Sciatic nerve (tissue), 2 donors: ENCODE results near the gene OTOP3. TPM values are rescaled to one million over a fixed set of nuclear protein-coding genes. Genes with fewer than 3 reads are reported as not detected.
"Not testable (repeated sequence)": the region's sequence is repeated elsewhere in the genome, so short reads cannot be mapped to it uniquely, and the experiment has no call there.

Experiments
- ATAC-seq: fragments of 200-7000 bp; cut with Tn5 transposase; one replicate; pipeline ENCODE4 v1.9.1; 2020; ENCODE audit warnings: mild to moderate bottlenecking, moderate library complexity
- DNase-seq: peaks from one replicate; pipeline ENCODE4 v3.0.0-alpha.2; 2020; ENCODE audit warnings: low spot score
- intact Hi-C: fragments of 100-400 bp; cut with DNase I; formaldehyde crosslinking; loops from one replicate; pipeline ENCODE4 v1.14.2; 2022
- total RNA-seq: library from RNA; stranded (reverse); fragmentation: NEBNext Ultra II Directional; extraction: Animal tissue kit (Norgen Biotek cat#: 25700); gene quantifications from one replicate; pipeline ENCODE4 v1.2.1, GENCODE V29; 2021
- donor health status: DM: no; HTN: no; CAD: no.
- donor health status: DM: no; HTN: no; CAD: no.

The OTOP3 gene
- total RNA-seq, 1 donor from 2014 or later: not detected

- not testable (repeated sequence) for DNase-seq, ATAC-seq
- intact Hi-C loops: loop anchor here (10.0 kb wide), 1 partner anchor 1123 kb away; no protein-coding TSS in a partner anchor
These were observed 24.3 kb upstream of the OTOP3 start for GRCh38 chr17:74911423-74911822.

DNA sequence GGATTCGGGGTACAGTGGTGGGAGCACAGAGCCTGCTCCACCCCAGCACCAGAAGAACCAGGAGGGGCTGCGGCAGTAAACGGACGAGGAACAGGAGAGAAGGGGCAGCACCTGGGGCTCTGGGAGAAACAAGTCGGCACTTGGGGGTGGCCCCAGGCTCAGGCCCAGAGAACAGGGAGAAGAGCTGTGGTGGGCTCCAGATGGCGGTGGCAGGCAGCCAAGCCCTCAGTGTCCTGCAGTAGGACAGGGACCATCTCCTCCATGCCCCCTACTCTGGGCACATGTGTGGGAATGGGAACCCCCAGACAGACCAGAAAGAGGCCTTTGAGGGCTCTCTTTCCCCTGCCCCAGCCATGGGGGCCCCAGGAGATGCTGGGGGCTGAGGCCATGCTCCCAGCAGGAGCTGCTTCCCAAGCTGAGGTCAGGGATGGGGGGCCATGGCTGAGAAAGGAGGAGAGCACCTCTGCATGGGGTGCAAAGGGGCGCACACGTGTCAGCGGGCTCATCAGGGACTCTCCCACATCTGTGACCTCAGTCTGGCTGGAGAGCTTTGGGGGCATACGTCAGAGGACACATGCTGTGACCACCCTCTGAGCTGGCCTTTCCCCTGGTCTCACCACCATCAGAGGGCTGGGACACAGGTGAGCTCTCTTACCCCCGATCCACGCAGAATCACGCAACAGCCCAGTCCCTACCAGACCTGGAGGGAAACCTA lies 19.4 kb upstream of the OTOP3 start:
- DNase-seq: no peak
- ATAC-seq: no peak
- intact Hi-C loops: loop anchor here (10.0 kb wide), 1 partner anchor 1119 kb away; no protein-coding TSS in a partner anchor

DNA sequence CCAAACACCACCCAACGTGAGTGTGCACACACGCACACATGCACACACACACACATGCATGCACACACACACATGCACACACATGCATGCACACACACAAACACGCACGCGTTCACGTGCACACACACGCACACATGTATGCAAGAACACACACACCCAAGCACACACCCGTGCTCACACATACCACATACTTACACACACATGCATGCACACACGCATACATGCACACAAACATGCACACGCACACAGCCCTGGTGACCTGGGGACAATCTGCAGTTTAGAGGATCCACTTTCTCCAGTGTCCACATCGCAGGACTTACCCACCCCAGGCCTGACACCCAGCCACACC lies 18.9 kb upstream of the OTOP3 start:
- DNase-seq (no peak), ATAC-seq (no peak)
- intact Hi-C loops: loop anchor here (10.0 kb wide), 1 partner anchor 1118 kb away; no protein-coding TSS in a partner anchor

DNA sequence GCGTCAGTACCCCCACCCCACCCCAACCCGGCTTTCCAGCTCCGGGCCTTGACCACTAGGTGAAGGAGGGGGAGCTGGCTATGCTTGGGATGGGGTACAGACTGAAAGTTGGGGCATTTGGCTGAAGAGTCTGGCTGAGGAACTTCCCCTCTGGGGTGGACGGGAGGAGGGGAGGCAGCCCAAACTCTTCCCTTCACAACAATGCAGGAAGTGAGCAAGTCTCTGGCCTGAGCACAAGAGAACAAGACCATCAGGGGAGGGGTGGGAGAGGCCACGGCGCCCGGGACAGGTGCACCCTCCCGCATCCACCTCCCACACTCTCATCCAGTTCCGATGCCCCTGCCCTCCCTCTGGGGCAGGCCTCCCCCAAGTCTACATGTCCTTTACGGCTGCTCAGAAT lies 18.3 kb upstream of the OTOP3 start:
- no peak for ATAC-seq
- no peak for DNase-seq
- intact Hi-C loops: loop anchor here (10.0 kb wide), 1 partner anchor 1117 kb away; no protein-coding TSS in a partner anchor

DNA sequence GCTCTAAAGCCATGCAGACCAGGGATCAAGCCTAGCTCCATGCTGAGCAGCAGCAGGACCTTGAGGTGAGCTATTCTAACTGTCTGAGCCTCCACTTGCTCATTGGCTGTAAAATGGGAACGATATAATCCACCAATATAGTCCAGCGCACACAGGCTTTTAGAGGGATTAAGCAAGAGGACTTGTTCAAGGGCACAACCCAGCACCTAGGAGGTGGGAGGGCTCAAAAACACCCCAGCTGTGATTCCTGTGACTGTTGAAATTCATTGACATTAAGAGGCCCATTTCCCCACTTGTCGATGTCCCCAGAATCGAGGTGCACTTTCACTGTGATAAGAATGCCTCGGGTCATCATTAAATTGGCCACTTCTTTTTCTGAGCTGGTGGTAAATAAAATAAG lies 16.8 kb upstream of the OTOP3 start:
- intact Hi-C loops: loop anchor here (10.0 kb wide), 1 partner anchor 1116 kb away; no protein-coding TSS in a partner anchor
- DNase-seq: no peak
- no peak for ATAC-seq

DNA sequence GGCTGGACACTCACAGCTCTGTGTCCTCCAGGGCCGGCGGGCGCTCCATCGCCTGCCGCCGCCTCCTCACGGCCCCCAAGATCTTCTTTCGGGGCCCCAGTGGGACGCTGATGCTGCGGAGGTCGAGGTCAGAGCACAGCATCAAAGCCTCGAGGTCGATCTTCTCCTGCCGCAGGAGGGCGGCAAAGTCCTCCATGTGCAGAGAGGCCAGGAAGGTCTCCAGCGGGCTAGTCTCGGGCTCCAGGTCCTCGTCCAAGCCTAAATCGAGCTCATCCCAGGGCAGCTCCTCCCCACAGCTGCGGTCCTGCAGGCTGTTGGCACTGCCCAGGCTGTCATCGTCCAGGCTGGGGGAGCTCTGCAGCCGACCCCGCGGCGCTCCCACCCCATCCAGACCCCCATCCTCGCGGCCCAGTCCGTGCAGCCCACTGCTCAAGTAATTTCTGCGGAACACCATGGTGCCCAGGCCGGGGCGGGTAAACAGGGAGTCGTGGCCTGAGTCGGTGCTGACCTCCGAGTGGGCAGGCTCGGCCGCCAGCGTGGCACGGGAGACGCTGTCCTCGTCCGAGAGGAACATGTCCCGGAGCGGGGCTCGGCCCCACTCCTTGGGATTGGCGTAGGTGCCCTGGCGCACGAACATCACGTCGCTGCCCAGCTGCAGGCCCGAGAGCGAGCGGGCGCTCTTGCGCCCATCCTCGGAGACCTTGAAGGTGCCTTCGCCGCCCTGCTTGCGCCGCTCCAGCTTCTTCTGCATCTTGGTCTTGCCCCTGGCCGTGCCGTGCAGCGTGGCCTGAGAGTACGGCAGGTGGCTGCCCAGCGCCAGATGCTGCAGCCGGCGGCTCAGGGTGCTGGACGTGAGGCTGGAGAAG lies 16.0 kb upstream of the OTOP3 start:
- intact Hi-C loops: loop anchor here (10.0 kb wide), 1 partner anchor 1115 kb away; no protein-coding TSS in a partner anchor
- DNase-seq (no peak), ATAC-seq (no peak)

GRCh38 chr17:74920306-74920620 lies 15.4 kb upstream of the OTOP3 start:
- intact Hi-C loops: no loop called here
- ATAC-seq (no peak), DNase-seq (no peak)

DNA sequence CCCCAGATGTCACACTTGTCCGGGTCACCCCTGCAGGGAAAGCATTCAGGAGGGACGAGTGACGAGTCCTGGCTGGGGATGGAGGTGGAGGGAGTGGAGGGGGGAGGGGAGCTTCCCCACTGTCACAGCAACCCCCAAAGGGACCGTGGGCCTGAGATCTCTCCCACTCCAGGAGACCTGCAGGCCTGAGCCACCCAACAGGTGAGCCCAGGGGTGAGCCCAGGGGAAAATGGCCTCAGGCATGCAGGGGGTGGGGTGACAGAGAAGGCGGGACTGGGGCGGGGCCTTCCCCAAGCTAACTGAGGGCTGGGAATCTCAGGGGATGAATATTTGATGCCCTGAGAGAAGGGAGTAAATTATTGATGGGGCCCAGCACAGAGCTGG lies 15.1 kb upstream of the OTOP3 start:
- ATAC-seq: no peak
- DNase-seq: no peak
- intact Hi-C loops: no loop called here

DNA sequence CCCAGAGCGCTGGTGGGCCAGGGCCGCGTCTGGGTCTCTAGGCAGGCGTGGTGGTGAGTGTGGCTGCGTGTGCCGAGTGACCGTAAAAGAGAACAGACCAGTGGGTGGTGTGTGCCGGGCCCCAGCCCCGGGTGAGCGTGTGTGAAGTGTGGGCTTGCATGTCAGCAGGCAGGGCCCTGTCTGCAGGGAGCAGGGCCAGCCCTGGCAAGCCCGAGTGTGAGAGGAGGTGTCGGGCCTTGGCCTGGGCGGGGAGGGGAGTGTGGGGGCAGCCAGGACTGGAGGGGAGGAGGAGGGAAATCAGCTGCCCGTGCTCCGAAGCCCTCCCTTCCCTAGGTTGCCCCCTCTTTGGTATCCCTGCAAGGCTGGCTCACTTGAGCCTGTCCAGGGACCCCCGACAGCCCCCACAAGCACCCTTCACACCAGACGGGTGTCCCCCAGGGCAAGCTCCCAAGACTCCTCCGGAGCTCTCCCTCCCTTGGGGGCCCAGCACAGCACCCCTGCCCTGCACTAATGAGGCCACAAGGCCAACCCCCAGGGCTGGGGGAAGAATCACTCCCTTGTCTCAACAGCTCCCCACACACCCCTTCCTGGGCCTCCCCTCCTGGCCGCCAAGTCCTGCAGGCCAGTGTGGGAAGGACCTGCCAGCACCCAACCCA lies 14.5 kb upstream of the OTOP3 start:
- intact Hi-C loops: no loop called here
- no peak for DNase-seq
- ATAC-seq: no peak

DNA sequence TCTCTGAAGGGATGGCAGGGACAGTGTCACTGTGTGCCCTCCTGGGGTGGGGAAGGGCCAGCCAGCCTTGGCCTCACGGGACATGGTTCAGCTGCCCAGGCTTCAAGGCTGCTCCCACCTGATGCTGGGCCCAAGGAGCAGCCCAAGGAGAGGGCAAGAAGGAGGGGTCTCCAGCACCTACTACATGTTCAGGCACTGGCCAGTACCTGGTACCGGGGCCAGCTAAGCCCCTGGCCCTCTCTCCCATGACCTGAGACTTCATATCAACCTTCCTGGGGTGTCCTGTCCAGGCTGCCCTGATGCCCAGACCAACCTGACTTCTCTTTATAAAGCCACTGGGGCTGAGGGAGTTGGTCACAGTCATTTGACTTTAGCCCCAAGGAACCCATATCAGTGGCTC lies 13.9 kb upstream of the OTOP3 start:
- ATAC-seq (no peak), DNase-seq (no peak)
- intact Hi-C loops: no loop called here

- intact Hi-C loops: no loop called here
- ATAC-seq: no peak
- no peak for DNase-seq
These were observed 13.5 kb upstream of the OTOP3 start for GRCh38 chr17:74922172-74922571.

- no peak for DNase-seq
- intact Hi-C loops: no loop called here
- ATAC-seq: peak; percentile 18
These were observed 12.8 kb upstream of the OTOP3 start, which contains the start of gene USH1G for GRCh38 chr17:74922694-74923537. TSS of gene USH1G (minus strand) at chr17:74923255. CDS start at chr17:74923073, 182 bp downstream.

GRCh38 chr17:74923538-74924249 lies 12.0 kb upstream of the OTOP3 start:
- ATAC-seq: peak; percentile 55
- DNase-seq: peak; percentile 82
- intact Hi-C loops: no loop called here

DNA sequence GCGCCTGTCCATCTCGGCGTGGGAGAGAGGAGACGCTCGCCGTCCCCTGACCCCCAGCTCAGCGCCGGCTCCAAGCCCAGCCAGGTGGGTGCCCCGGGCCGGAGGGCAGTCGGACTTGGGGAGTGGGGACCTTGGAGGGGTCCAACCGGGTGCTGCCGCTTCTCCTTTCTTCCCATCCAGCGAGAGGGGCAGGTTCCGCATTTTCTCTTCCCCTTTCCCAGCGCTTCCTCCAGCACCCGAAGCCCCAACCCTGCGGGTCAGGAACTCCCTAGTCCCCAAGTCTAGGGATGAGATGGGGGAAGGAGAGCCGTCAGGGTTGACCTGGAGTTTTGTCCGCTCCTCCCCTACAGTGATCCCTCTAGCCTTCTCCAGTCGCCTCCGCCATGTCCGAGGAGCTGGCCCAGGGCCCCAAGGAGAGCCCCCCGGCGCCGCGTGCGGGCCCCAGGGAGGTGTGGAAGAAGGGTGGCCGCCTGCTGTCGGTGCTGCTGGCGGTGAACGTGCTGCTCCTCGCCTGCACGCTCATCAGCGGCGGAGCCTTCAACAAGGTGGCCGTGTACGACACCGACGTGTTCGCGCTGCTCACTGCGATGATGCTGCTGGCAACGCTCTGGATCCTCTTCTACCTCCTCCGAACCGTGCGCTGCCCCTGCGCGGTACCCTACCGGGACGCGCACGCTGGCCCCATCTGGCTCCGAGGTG lies 11.3 kb upstream of the OTOP3 start, which contains the start of gene OTOP2:
Gene OTOP2 (plus strand): TSS at position 24 of the 699 bp plus-strand sequence. CDS start 360 bp downstream, at position 384.
- DNase-seq (no peak), ATAC-seq (peak; percentile 30)
- intact Hi-C loops: no loop called here

DNA sequence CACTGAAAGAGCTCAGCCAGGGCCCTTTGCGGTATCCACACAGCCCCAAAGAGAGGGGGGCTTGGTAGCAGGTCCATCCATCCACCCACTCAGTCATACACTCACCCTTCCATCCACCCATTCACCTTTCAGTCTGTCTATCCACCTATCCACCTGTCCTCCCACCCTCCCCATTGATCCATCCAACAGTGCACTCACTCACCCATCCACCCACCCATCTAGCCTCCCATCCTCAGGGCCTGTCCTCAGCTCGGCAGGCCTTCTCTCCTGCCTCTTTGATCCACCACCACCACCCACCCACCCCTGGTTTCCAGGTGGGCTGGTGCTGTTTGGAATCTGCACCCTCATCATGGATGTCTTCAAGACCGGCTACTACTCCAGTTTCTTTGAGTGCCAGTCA lies 10.5 kb upstream of the OTOP3 start:
- ATAC-seq: no peak
- intact Hi-C loops: no loop called here

DNA sequence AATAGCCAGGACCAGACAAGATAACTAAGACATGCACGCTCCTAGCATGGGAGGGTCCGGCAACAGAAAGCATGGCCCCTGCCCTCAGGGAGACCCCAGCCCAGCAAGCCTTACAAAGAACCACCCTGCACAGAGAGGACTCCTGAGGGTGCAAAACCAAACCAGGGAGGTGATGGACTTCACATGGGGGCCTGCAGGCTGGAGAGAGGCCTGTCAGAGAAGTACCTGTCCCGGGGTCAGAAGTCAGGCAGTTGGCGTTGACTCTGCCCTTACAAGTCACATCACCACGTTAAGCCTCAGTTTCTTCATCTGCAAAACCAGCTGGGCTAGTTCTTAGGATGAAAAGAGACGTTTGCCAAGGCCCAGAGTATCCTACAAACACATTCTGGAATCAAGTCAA lies 6.9 kb upstream of the OTOP3 start:
- intact Hi-C loops: no loop called here
- ATAC-seq (no peak), DNase-seq (no peak)

More for the DNA sequence above, 10.5 kb upstream of the OTOP3 start:
- DNase-seq: no peak

DNA sequence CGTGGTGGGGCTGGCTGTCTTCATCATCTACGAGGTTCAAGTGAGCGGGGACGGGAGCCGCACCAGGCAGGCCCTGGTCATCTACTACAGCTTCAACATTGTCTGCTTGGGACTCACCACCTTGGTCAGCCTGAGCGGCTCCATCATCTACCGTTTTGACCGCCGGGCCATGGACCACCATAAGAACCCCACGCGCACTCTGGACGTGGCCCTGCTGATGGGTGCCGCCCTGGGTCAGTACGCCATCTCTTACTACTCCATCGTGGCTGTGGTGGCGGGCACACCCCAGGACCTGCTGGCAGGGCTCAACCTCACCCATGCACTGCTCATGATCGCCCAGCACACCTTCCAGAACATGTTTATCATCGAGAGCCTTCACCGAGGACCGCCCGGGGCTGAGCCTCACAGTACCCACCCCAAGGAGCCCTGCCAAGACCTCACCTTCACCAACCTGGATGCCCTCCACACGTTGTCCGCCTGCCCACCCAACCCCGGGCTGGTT lies 5.1 kb upstream of the OTOP3 start:
- DNase-seq (no peak), ATAC-seq (no peak)

More for the DNA sequence above, 5.1 kb upstream of the OTOP3 start:
- intact Hi-C loops: no loop called here
